GM06990 (cell line): Measurements from ENCODE around the gene DTYMK.
"Not testable (repeated sequence)": the region's sequence is repeated elsewhere in the genome, so short reads cannot be mapped to it uniquely, and the experiment has no call there.

Source experiments
- DNase-seq: peaks from one replicate; pipeline ENCODE4 v3.0.0-alpha.2; 2011; ENCODE audit not compliant: insufficient read length; ENCODE audit errors: extremely low read depth
- H3K27me3 ChIP-seq: replicated peaks from 2 replicates; pipeline ENCODE4 v1.6.0; 2011; ENCODE audit warnings: low read length; ENCODE audit not compliant: control insufficient read depth, insufficient read depth
- H3K36me3 ChIP-seq: 2 replicates; pipeline ENCODE4 v1.5.1; 2011; ENCODE audit warnings: low read length; ENCODE audit not compliant: control insufficient read depth, insufficient read depth
- H3K4me3 ChIP-seq: replicated peaks from 2 replicates; pipeline ENCODE4 v1.5.1; 2011; ENCODE audit warnings: low read depth, mild to moderate bottlenecking, control low read depth, low read length
- CTCF ChIP-seq: IDR thresholded peaks from 2 replicates; pipeline ENCODE4 v1.5.1; 2011; ENCODE audit warnings: low read length, control low read depth, mild to moderate bottlenecking, inconsistent platforms; ENCODE audit not compliant: insufficient read depth, poor library complexity, severe bottlenecking

The DTYMK gene

GRCh38 chr2:241732513-241733186 is 46.0 kb upstream of the DTYMK start:
- TF ChIP-seq CTCF = peak; percentile 39
- not testable (repeated sequence) for H3K36me3 ChIP-seq, H3K4me3 ChIP-seq, H3K27me3 ChIP-seq, DNase-seq

- DNase-seq = no peak
- Histone ChIP-seq H3K36me3 (no peaks in the 10 kb centered on the region), H3K4me3 (no peak overlapping the region), H3K27me3 (no peaks in the 10 kb centered on the region)
- no peak for TF ChIP-seq CTCF
These were observed 44.2 kb upstream of the DTYMK start for GRCh38 chr2:241730671-241731293.

- TF ChIP-seq CTCF = no peak
- Histone ChIP-seq H3K36me3 (no peaks in the 10 kb centered on the region), H3K27me3 (no peaks in the 10 kb centered on the region), H3K4me3 (no peak overlapping the region)
- no peak for DNase-seq
These were observed 43.3 kb upstream of the DTYMK start for GRCh38 chr2:241729868-241730267.

GRCh38 chr2:241728627-241729026 is 42.0 kb upstream of the DTYMK start:
- Histone ChIP-seq H3K27me3 (no peaks in the 10 kb centered on the region), H3K4me3 (no peak overlapping the region), H3K36me3 (peaks cover 2% of the 10 kb centered on the region)
- TF ChIP-seq CTCF = no peak
- DNase-seq = no peak

GRCh38 chr2:241728000-241728399 is 41.4 kb upstream of the DTYMK start:
- Histone ChIP-seq H3K4me3 (no peak overlapping the region), H3K27me3 (no peaks in the 10 kb centered on the region), H3K36me3 (peaks cover 5% of the 10 kb centered on the region)
- no peak for DNase-seq
- no peak for TF ChIP-seq CTCF
